GM18909 (cell line): Measurements from ENCODE around the gene NAALADL2.
"Not testable (repeated sequence)": the region's sequence is repeated elsewhere in the genome, so short reads cannot be mapped to it uniquely, and the experiment has no call there.

ENCODE experiments used
- ATAC-seq: cut with Tn5 transposase; IDR thresholded peaks from one replicate; pipeline ENCODE4 v1.9.1; 2021; ENCODE audit warnings: mild to moderate bottlenecking; ENCODE audit not compliant: unreplicated experiment, poor library complexity

NAALADL2 gene

DNA sequence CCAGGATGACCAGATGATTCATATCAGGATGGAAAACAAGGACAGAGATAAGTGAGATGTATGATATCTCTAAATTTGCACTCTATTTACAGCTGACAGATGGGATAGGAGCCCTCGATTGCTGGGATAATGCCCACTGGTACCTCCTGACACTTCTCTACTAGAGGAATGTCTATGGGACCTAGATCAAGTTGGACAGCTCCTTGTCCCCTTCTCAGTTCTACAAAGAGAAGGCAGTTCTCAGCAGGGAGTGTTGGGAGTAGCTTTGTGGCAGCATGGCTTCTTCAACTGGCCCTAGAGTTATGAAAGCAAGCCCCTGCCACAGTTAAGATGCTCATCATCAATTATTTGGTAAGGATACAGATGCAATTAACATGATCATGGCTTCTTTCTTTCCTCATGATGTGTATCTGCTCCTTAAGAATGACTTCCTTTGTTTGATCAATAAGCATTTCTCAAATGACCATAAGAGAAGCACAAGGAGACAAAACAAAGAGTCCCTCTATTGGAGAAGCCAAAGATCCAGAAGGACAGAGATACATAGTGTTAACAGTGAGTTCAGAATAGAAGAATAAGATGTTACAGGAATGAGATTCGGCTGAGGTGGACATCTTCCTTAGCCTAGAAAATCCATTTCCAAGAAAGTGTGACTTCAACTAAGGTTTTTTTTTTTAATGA lies 481.3 kb downstream of the NAALADL2 start:
- ATAC-seq: no peak

DNA sequence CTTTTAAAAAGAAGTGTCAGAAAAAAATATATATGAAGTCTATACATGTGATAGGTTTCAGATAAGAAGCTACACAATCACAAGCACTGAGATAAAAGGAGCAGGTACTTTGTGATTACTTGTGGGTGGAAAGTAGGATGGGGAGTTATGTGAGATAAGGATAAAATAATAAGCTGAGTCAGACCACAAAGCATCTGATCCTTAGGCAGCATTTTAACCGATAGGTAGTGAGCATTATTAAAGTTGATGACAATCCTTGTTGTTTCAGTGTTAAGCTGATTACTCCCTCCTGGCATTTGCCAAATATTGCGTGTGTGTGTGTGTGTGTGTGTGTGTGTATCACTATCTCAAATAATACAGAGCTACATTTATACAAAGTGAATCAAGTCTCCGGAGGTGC lies 483.1 kb downstream of the NAALADL2 start:
- ATAC-seq: no peak

DNA sequence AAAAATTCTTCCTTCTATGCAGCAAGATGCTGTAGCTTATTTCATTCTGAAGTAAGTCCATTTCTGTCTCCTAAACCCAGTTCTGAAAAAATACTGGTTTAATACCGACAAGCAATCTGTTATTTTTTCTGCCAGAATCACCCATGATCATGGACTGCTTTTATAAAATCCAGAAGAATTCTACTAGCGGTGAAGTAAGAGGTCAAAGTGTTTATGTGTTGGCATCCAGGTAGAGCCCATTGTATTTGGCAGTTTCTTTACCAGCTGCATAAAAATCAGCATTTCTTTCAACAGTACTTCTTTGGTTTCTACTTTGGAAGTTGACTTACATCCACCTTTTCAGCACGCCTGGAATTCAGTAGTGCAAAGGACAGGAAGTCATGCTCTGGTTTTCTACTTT lies 484.8 kb downstream of the NAALADL2 start:
- no peak for ATAC-seq

GRCh38 chr3:175346573-175347356 lies 487.6 kb downstream of the NAALADL2 start:
- ATAC-seq: no peak

DNA sequence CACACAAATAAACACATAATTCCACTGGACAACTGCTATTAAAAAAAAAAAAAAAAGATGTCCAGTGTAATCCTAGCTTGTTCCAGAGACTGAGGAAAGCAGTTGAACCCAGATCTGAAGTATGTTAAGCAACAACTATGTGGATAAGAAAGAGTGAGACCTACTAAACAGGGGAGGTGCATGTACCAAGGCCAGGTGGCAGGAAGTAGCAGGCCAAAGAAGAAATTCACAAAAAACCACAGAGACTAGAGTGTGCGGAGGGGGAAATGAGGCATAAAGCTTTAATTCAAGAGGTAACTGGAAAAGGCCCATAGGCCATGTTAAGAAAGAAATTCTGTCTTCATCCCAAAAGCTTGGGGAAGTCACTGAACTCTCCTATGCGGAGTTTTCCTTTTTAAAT lies 490.0 kb downstream of the NAALADL2 start:
- peak; percentile 81 for ATAC-seq

GRCh38 chr3:175355801-175356335 lies 496.7 kb downstream of the NAALADL2 start:
- no peak for ATAC-seq

DNA sequence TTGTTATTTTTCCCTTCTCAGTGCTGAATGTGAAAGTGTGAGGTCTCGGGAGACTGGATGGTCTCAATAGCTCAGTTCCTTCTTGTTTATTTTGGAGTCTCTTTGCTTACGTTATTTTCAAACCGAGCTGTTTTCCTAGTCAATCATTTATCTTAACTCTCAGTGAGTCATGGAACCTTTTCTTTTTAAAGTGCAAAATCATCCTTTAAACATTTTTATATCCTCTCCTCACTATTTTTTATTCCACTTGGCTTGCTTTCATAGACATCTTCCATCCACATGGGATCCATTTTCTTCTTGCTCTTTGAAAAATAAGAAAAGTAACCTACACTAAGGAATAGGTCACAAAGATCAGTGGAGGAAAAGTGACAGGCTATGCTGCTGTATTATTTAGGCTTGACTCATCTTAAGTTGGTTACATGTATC lies 497.8 kb downstream of the NAALADL2 start:
- no peak for ATAC-seq

DNA sequence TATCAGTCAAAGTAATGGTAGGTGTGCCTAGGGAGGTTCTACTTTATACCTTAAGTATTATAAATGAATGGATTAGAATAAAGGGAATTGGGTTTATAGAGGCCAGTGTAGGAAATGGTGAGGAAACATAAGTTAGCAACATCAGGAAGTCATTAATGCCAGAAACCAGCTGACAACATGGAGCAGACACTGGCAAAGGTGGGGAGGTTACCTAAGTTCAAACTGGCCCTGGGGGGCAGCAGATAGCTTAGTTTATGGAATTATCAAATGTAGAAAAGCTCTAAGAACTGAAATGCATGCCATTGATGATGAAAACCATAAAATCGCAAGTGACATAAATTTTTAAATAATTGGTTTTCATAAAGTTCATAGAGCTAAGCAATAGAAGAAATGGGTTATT lies 498.6 kb downstream of the NAALADL2 start:
- ATAC-seq: no peak

DNA sequence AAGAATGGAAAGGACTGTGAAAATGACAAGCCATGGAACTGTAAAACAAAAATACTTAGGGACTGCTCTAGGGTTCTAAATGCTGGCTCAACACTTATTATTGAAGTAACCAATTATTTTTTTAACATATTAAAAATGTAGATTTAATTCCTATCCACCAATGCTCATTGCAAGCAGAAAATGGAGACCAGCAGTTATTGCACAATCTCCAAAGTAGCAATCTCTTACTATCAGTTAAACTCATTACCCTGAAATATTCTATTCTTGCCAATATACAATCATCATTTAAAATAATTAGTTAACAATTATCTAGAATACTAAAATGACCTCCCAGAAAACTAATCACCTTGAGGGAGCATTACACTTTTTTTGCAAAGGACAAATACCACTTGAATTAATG lies 499.8 kb downstream of the NAALADL2 start:
- ATAC-seq: no peak

DNA sequence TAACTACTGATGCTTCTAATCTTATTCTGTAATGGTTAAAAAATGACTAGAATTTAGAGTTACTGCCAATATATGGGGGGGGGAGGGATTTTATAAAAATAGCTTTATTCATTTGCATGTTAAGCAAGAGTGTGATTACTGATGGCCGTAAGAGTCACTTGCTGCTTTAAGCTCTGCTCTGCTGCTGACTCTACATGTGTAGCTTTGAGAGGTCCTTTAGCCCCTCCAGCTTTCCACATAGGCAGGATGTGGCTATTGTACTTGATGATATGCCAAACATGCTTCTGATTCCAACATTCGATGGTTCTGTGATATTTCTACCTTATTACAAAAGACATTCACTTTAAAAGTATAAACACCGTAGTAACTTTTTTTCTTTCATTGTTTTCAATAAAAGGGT lies 511.3 kb downstream of the NAALADL2 start:
- ATAC-seq: not testable (repeated sequence)

DNA sequence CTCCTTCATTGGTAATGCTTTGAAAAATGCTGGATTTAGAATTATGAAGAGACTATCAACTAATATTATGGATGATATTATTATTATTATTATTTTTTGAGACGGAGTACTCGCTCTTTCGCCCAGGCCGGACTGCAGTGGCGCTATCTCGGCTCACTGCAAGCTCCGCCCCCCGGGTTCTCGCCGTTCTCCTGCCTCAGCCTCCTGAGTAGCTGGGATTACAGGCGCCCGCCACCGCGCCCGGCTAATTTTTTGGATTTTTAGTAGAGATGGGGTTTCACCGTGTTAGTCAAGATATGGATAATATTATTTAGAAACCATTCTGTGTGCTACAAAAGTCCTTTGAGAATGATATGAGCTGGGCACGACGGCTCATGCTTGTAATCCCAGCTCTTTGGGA lies 512.1 kb downstream of the NAALADL2 start:
- not testable (repeated sequence) for ATAC-seq

GRCh38 chr3:175374705-175375104 lies 515.6 kb downstream of the NAALADL2 start:
- no peak for ATAC-seq

DNA sequence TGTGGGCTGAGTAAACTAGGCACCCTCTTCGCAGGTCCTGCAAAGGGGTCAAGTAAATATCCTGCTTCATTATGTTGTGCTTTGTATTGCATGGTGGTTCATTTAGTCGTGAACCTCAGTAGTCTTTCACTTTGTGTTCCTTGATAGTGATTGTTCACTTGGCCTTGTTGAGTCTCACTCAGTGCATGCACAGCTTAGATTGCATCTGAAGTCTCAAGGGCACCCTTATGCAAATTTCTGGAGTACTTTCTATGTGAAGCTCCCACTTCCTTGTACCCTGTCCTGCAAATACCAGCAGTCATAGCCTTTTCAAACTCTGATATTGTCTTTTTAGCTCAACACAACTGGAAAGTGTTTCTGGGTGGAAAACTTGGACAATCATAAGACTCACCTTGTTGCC lies 519.2 kb downstream of the NAALADL2 start:
- peak; percentile 88 for ATAC-seq

DNA sequence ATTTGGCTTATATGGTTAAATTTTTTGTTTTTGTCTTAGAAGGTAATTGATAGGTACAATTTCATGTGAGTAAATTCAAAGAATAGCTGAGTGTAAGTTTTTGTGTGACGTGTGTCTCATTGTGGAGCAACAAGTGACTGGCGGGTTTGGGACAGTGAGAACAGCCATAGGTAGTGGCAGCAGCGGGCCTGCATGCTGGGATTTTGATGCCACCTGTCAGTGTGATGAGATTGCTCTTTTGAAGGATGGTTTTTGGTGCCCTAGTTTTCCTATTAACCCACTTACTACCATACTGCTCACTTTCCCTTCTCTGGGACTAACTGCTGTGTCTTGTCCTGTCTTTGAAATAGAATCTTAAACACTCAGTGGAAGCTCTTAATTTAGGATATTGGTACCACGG lies 522.6 kb downstream of the NAALADL2 start:
- ATAC-seq: no peak

DNA sequence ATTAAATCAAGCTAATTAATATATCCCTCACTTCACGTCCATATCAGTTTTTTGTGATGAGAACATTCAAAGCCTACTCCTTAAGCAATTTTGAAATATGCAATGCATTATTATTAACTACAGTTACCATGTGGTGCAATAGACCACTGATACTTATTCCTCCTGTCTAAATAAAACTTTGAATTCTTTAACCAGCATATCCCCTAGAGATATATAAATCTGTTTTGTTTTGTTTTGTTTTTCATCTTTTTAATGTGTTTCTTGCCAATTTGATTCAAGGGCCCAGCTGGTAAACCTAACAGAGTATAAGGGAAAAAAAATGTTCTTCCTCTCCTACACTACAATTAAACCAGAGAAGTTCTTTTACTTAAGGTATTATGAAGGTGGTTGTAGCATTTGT lies 524.2 kb downstream of the NAALADL2 start:
- no peak for ATAC-seq

DNA sequence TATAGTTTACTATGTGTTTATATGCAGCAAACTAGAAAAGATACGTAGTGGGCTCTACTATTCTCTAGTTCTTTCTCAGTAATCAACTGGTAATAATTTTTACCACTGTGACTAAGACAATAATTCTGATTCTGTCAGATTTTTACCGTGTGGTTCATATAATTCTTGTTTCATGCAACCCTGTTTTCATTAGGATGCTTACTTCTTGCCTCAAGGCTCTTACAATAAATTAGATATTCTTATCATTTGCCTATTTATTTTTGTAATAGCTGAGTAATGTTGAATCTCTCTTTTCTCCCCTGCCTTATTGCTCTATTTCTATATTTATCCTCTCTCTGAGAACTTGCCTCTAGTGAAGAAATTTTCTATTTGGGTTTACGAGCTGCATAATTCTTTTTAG lies 524.7 kb downstream of the NAALADL2 start:
- ATAC-seq: no peak

- ATAC-seq: no peak
These were observed 525.4 kb downstream of the NAALADL2 start for GRCh38 chr3:175384569-175384968.

- ATAC-seq: no peak
These were observed 527.5 kb downstream of the NAALADL2 start for GRCh38 chr3:175386630-175387029.

- ATAC-seq: no peak
These were observed 530.4 kb downstream of the NAALADL2 start for GRCh38 chr3:175389560-175389959.

- ATAC-seq: no peak
These were observed 532.5 kb downstream of the NAALADL2 start for GRCh38 chr3:175391601-175392000.

GRCh38 chr3:175392653-175393052 lies 533.5 kb downstream of the NAALADL2 start:
- ATAC-seq: no peak

GRCh38 chr3:175397372-175397771 lies 538.2 kb downstream of the NAALADL2 start:
- no peak for ATAC-seq
